Right lobe of liver (tissue), 4 donors: ENCODE results near the gene ASB3.

Experiments used
- POLR2A ChIP-seq: fragments of 450-650 bp; IDR thresholded peaks from one replicate; pipeline ENCODE4 v1.6.1; 2017; ENCODE audit warnings: antibody characterized with exemption, mild to moderate bottlenecking
- TF ChIP-seq, protein P1 (sequence below), 4 donors: fragments of 200-600 bp in 3 of 4; fragments of 450-650 bp in 1 of 4; IDR thresholded peaks; one replicate each; pipeline versions ENCODE4 v1.5.1 to v1.8.0; 2016 to 2022; ENCODE audit warnings: antibody characterized with exemption in 4 of 4, mild to moderate bottlenecking in 2 of 4
- donor health status: DM: no; HTN: no; CAD: no.
- donor health status: DM: no; HTN: no; CAD: no.
- donor health status: DM: no; HTN: yes; CAD: no.

DNA sequence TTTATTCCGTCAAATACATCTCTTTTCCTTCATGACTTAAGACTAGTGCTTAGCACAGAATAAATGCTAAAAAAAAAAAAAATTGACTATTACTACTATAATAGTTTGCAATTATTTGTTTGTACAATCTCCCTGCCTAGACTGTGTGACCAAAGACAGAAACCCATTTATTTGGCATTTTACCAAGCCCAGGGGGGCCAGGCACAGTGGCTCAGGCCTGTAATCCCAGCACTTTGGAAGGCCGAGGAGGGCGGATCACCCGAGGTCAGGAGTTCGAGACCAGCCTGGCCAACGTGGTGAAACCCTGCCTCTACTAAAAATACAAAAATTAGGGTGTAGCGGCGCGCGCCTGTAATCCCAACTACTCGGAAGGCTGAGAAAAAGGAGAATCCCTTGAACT, 1.4 kb downstream of the ASB3 start:
- TF ChIP-seq, protein P1, sequence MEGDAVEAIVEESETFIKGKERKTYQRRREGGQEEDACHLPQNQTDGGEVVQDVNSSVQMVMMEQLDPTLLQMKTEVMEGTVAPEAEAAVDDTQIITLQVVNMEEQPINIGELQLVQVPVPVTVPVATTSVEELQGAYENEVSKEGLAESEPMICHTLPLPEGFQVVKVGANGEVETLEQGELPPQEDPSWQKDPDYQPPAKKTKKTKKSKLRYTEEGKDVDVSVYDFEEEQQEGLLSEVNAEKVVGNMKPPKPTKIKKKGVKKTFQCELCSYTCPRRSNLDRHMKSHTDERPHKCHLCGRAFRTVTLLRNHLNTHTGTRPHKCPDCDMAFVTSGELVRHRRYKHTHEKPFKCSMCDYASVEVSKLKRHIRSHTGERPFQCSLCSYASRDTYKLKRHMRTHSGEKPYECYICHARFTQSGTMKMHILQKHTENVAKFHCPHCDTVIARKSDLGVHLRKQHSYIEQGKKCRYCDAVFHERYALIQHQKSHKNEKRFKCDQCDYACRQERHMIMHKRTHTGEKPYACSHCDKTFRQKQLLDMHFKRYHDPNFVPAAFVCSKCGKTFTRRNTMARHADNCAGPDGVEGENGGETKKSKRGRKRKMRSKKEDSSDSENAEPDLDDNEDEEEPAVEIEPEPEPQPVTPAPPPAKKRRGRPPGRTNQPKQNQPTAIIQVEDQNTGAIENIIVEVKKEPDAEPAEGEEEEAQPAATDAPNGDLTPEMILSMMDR (IDR thresholded peaks at IDR 0.05) = no peak
- no peak for TF ChIP-seq POLR2A
